GM12878 (cell line): ENCODE results near the gene ROBO1. TPM values are rescaled to one million over a fixed set of nuclear protein-coding genes. Genes with fewer than 3 reads are reported as not detected.

Experiments used
- ATAC-seq: fragments of 200-7000 bp; cut with Tn5 transposase; 3 replicates; pipeline ENCODE4 v1.9.1; 2020; ENCODE audit warnings: mild to moderate bottlenecking, moderate library complexity
- BruUV-seq: library from RNA; stranded (reverse); fragments of 400-500 nt; replicated peaks from 2 replicates; lab custom pipeline; 2021; lab: Mats Ljungman, UMichigan
- CTCF ChIA-PET: fragments of 300-600 bp; sonication (Branson Sonifier 250); formaldehyde crosslinking; extraction: SDS; loops from one replicate; lab custom pipeline; 2021; ENCODE audit warnings: inconsistent platforms; lab: Yijun Ruan, JAX
- POLR2A ChIA-PET: fragments of 350-600 bp; formaldehyde crosslinking; extraction: SDS; loops from one replicate; lab custom pipeline; 2021; ENCODE audit warnings: inconsistent platforms; lab: Charles Lee
- RAD21 ChIA-PET: fragments of 300-600 bp; sonication (Branson Sonifier 250); formaldehyde crosslinking; loops from one replicate; lab custom pipeline; 2023; ENCODE audit warnings: antibody characterized with exemption; ENCODE audit not compliant: unreplicated experiment; lab: Charles Lee
- SMC1A ChIA-PET: fragments of 300-600 bp; sonication (Branson Sonifier 250); formaldehyde crosslinking; loops from one replicate; lab custom pipeline; 2023; ENCODE audit not compliant: unreplicated experiment, uncharacterized antibody; lab: Charles Lee
- DNase-seq: peaks from one replicate; pipeline ENCODE4 v3.0.0-alpha.2; 2011; ENCODE audit warnings: low read depth, low spot score
- FAIRE-seq: peaks from 3 replicates; lab custom pipeline; 2011; peaks lifted over from hg19 to GRCh38; lab: Jason Lieb, UNC
- H2AFZ ChIP-seq: 2 replicates; pipeline ENCODE4 v1.6.0; 2011; ENCODE audit warnings: low read depth, low read length, control low read depth; ENCODE audit not compliant: control insufficient read depth
- H3K27ac ChIP-seq: 2 replicates; pipeline ENCODE4 v1.5.1; 2011; ENCODE audit warnings: control low read depth; ENCODE audit not compliant: control insufficient read depth, insufficient read depth
- H3K27me3 ChIP-seq, 2 experiments: replicated peaks in 1 of 2; 2 replicates each; pipeline versions ENCODE4 v1.6.0 to v1.6.1; 2011; ENCODE audit warnings: low read length in 1 of 2; ENCODE audit not compliant: control insufficient read depth in 2 of 2, insufficient read depth in 2 of 2
- H3K36me3 ChIP-seq, 2 experiments: 2 replicates each; pipeline ENCODE4 v1.5.1; 2011; ENCODE audit warnings: low read length in 1 of 2; ENCODE audit not compliant: control insufficient read depth in 2 of 2, insufficient read depth in 2 of 2
- H3K4me1 ChIP-seq: 2 replicates; pipeline ENCODE4 v1.6.1; 2011; ENCODE audit warnings: mild to moderate bottlenecking, low read length, moderate library complexity, mixed read lengths; ENCODE audit not compliant: control insufficient read depth, insufficient read depth
- H3K4me2 ChIP-seq: 2 replicates; pipeline ENCODE4 v1.6.0; 2011; ENCODE audit warnings: control low read depth; ENCODE audit not compliant: control insufficient read depth, insufficient read depth
- H3K4me3 ChIP-seq: fragments of 200-600 bp; sonication (generic); 2 replicates; pipeline ENCODE4 v1.5.1; 2016
- H3K79me2 ChIP-seq: 2 replicates; pipeline ENCODE4 v1.6.0; 2011; ENCODE audit warnings: low read length; ENCODE audit not compliant: control insufficient read depth, insufficient read depth
- H3K9ac ChIP-seq: 2 replicates; pipeline ENCODE4 v1.8.0; 2011; ENCODE audit warnings: low read length, control low read depth, mixed read lengths; ENCODE audit not compliant: control insufficient read depth, insufficient read depth
- H3K9me3 ChIP-seq: replicated peaks from 3 replicates; pipeline ENCODE4 v1.5.1; 2011; ENCODE audit warnings: mild to moderate bottlenecking, low read length; ENCODE audit not compliant: control insufficient read depth, insufficient read depth
- H4K20me1 ChIP-seq: 2 replicates; pipeline ENCODE4 v1.6.0; 2011; ENCODE audit not compliant: control insufficient read depth, insufficient read depth
- ASH2L ChIP-seq: fragments of 300-600, 200-600 bp; sonication (generic); IDR thresholded peaks from 2 replicates; pipeline ENCODE4 v1.6.1; 2017; ENCODE audit warnings: low read depth, mild to moderate bottlenecking, borderline replicate concordance
- ATF2 ChIP-seq: IDR thresholded peaks from 2 replicates; pipeline ENCODE4 v1.6.1; 2012; ENCODE audit warnings: low read length, inconsistent platforms
- ATF7 ChIP-seq: fragments of 450-650 bp; IDR thresholded peaks from 2 replicates; pipeline ENCODE4 v1.6.1; 2016; ENCODE audit warnings: low read depth, mild to moderate bottlenecking
- CREB1 ChIP-seq: IDR thresholded peaks from 2 replicates; pipeline ENCODE4 v1.6.1; 2012; ENCODE audit warnings: low read depth, mild to moderate bottlenecking, inconsistent platforms
- CUX1 ChIP-seq: IDR thresholded peaks from 2 replicates; pipeline ENCODE4 v1.6.1; 2012; ENCODE audit warnings: improper control_type of control experiment, low read depth, low read length; ENCODE audit not compliant: insufficient replicate concordance
- DPF2 ChIP-seq: fragments of 450-650 bp; IDR thresholded peaks from 2 replicates; pipeline ENCODE4 v1.6.1; 2017; ENCODE audit warnings: mild to moderate bottlenecking
- GATAD2B ChIP-seq: fragments of 450-650 bp; conservative IDR thresholded peaks from 2 replicates; pipeline ENCODE4 v1.6.1; 2017; ENCODE audit warnings: low read depth, mild to moderate bottlenecking, moderate library complexity
- IKZF2 ChIP-seq, 2 experiments: fragments of 450-650 bp; IDR thresholded peaks; 2 replicates each; pipeline ENCODE4 v1.6.1; 2017; ENCODE audit warnings: mild to moderate bottlenecking in 2 of 2, moderate library complexity in 2 of 2
- LARP7 ChIP-seq: fragments of 450-650 bp; IDR thresholded peaks from 2 replicates; pipeline ENCODE4 v1.6.1; 2017; ENCODE audit warnings: mild to moderate bottlenecking
- MTA2 ChIP-seq: fragments of 450-650 bp; IDR thresholded peaks from 2 replicates; pipeline ENCODE4 v1.6.1; 2016; ENCODE audit warnings: low read depth, mild to moderate bottlenecking, moderate library complexity
- PBX3 ChIP-seq: IDR thresholded peaks from 2 replicates; pipeline ENCODE4 v1.6.1; 2011; ENCODE audit warnings: mild to moderate bottlenecking, low read depth, low read length, moderate library complexity; ENCODE audit not compliant: insufficient replicate concordance
- RELB ChIP-seq: fragments of 450-650 bp; IDR thresholded peaks from 2 replicates; pipeline ENCODE4 v1.6.1; 2017; ENCODE audit warnings: low read depth, mild to moderate bottlenecking, moderate library complexity
- SMAD1 ChIP-seq: fragments of 450-650 bp; IDR thresholded peaks from 2 replicates; pipeline ENCODE4 v1.6.1; 2018; ENCODE audit warnings: mild to moderate bottlenecking, low read depth; ENCODE audit not compliant: partially characterized antibody
- TCF12 ChIP-seq: IDR thresholded peaks from 2 replicates; pipeline ENCODE4 v1.6.1; 2011; ENCODE audit warnings: low read depth, mild to moderate bottlenecking, low read length
- YBX1 ChIP-seq: fragments of 450-650 bp; IDR thresholded peaks from 2 replicates; pipeline ENCODE4 v1.6.1; 2016; ENCODE audit warnings: antibody characterized with exemption
- WGBS: methylation state at CpG from one replicate; pipeline ENCODE4 v1.1.6; 2016; ENCODE audit warnings: low lambda C conversion rate; ENCODE audit not compliant: insufficient replicate concordance, insufficient coverage; ENCODE audit errors: missing lambda C conversion rate; 5-methylcytosine and 5-hydroxymethylcytosine counted together
- in situ Hi-C: fragments of 300-500 bp; cut with MboI; formaldehyde crosslinking; loops from 9 replicates; pipeline ENCODE4 v1.14.3; 2018; ENCODE audit warnings: mixed read lengths
- intact Hi-C: fragments of 100-400 bp; cut with micrococcal nuclease; formaldehyde crosslinking; loops from one replicate; pipeline ENCODE4 v1.14.2; 2022; ENCODE audit not compliant: unreplicated experiment
- polyA plus RNA-seq, 11 experiments: library from polyadenylated mRNA; depleted of rRNA in 4 of 11; unstranded in 6 of 11; stranded (reverse) in 5 of 11; fragments of >200 nt; fragmentation: Nextera tagmentation in 4 of 11; fragmentation: Illumina TruSeq in 1 of 11; extraction: Ambion mirVana in 4 of 11; extraction: Trizol in 1 of 11; gene quantifications; 1 replicate in 1 of 11; 2 replicates in 10 of 11; pipeline versions ENCODE4 v1.2.1 to v1.2.3, GENCODE V29; 2011 to 2016; ENCODE audit warnings: inconsistent platforms in 2 of 11, missing spikeins in 2 of 11, low read depth in 1 of 11
- total RNA-seq, 4 experiments: library from RNA; depleted of rRNA in 3 of 4; stranded (reverse); fragments of >200 nt in 3 of 4; fragmentation: Illumina TruSeq in 1 of 4; extraction: Trizol in 1 of 4; gene quantifications; 2 replicates each; pipeline versions ENCODE4 v1.2.1 to v1.2.3, GENCODE V29; 2013 to 2021

The ROBO1 gene
- total and polyA plus RNA-seq, 10 of the 15 experiments (the other 5 are each of a cell fraction or from before 2014, with no cell fraction given): 0.29 to 46.5 (median 1.2) TPM

- ATAC-seq: peak; percentile 68
- BruUV-seq: no TSS peak
- Histone ChIP-seq H3K4me3 (no peak overlapping the region), H3K27me3 (no peaks in the 10 kb centered on the region), H3K4me1 (no peaks in the 10 kb centered on the region), H3K9ac (no peak overlapping the region), H3K79me2 (no peaks in the 10 kb centered on the region), H3K27ac (peak overlapping the region; percentile 33; the same call in 1 of the 2 replicates), H3K9me3 (no peaks in the 10 kb centered on the region; the same call in 1 of the 3 replicates), H3K4me2 (no peak overlapping the region), H2AFZ (no peak overlapping the region), H3K36me3 (no peaks in the 10 kb centered on the region), H4K20me1 (no peaks in the 10 kb centered on the region)
- RAD21 ChIA-PET: interaction anchor here (1.2 to 2.3 kb wide), 5 partner anchors 81 to 268 kb away, joined by 3 to 7 read pairs (median 3); no protein-coding TSS in a partner anchor
- WGBS: 0% methylated on average over 2 of the region's 2 CpGs
- SMC1A ChIA-PET: interaction anchor here (1.1 to 1.9 kb wide), 5 partner anchors 15 to 134 kb away, joined by 3 to 7 read pairs (median 4); no protein-coding TSS in a partner anchor
- peak; percentile 85 for DNase-seq
- no peak for FAIRE-seq
- in situ Hi-C loops: no loop called here
- POLR2A ChIA-PET: interaction anchor here (0.5 kb wide), 1 partner anchor 33 kb away, joined by 9 read pairs; no protein-coding TSS in a partner anchor
- CTCF ChIA-PET: no interaction called here
- intact Hi-C loops: loop anchor here (2.0 kb wide), 1 partner anchor 94 kb away; no protein-coding TSS in a partner anchor
- peak; percentile 54 for TF ChIP-seq MTA2
- TF ChIP-seq ATF7: peak; percentile 67
- peak in 1 of 2 experiments; percentile 65; a peak in 3 of 4 replicates for TF ChIP-seq IKZF2 (IDR thresholded peaks at IDR 0.05)
- TF ChIP-seq ASH2L: no peak
- no peak for TF ChIP-seq CREB1
- no peak for TF ChIP-seq PBX3
- TF ChIP-seq ATF2: peak; percentile 75; the same call in 1 of the 2 replicates
- TF ChIP-seq RELB: peak; percentile 41; the same call in 1 of the 2 replicates
- TF ChIP-seq LARP7: no peak
- 0 out of 2 replicates have a peak, but pooled peaks have one; percentile 18 for TF ChIP-seq DPF2
- TF ChIP-seq CUX1: peak; percentile 73
- TF ChIP-seq SMAD1: peak; percentile 55
- TF ChIP-seq TCF12: 0 out of 2 replicates have a peak, but pooled peaks have one; percentile 26
- TF ChIP-seq GATAD2B: peak; percentile 64
- 0 out of 2 replicates have a peak, but pooled peaks have one; percentile 15 for TF ChIP-seq YBX1
Measured at GRCh38 chr3:78736863-78737262, 1030.9 kb downstream of the ROBO1 start.
